Posterior vena cava (tissue), 2 donors: ENCODE data around the gene CGGBP1. TPM values are rescaled to one million over a fixed set of nuclear protein-coding genes. Genes with fewer than 3 reads are reported as not detected.
"Not testable (repeated sequence)": the region's sequence is repeated elsewhere in the genome, so short reads cannot be mapped to it uniquely, and the experiment has no call there.

ENCODE experiments used
- DNase-seq: peaks from one replicate; pipeline ENCODE4 v3.0.0-alpha.2; 2020; ENCODE audit warnings: low spot score
- intact Hi-C, 2 donors: fragments of 100-400 bp; cut with DNase I; formaldehyde crosslinking; loops; one replicate each; pipeline versions ENCODE4 v1.14.1 to v1.14.2; 2022 to 2023
- total RNA-seq, 2 donors: library from RNA; stranded (reverse); fragmentation: NEBNext Ultra II Directional; extraction: Animal tissue kit (Norgen Biotek cat#: 25700); gene quantifications; one replicate each; pipeline ENCODE4 v1.2.1, GENCODE V29; 2021
- donor health status: DM: yes; HTN: yes; CAD: no.
- donor health status: DM: yes; HTN: yes; CAD: no.

CGGBP1 gene
- total RNA-seq, 2 donors from 2014 or later: 52.7 to 58.4 TPM

DNA sequence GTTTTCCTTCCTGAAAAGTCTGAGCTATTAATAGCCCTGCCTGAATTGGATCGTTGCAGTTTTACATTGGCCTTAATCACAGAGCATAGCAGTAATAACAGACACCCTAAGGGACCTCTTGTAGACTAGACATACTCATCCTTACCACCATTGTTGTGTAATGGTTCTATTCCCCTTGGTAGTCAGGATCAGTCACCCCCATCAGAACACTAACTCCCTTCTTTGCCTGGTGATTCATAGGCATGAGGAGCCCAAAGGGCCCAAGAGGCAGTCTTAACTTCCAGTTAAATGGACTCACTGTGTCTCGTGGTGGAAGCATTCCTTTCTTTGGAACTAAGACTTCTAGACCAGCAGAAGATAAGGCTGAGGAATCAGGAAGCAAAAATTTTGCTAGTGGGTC lies 20.2 kb downstream of the CGGBP1 start:
- no peak for DNase-seq
- intact Hi-C loops: no loop called here

DNA sequence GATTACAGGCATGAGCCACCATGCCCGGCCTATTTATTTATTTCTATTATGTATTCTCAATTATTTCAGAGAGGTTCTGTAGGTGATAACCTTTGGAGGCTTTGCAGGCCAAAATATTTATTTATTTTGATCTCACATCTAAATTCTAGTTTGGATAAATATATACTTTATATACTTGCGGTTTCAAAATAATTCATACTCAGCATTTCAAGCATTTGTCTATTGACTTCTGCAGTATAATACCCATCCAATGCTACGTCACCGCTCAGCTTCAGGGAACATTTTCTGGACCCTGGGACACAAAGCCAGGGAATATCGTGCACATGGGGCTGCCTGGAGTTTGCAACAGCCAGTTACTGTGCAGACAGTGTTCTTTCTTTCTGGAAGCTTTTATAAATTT lies 22.6 kb downstream of the CGGBP1 start:
- DNase-seq: no peak
- intact Hi-C loops: no loop called here

DNA sequence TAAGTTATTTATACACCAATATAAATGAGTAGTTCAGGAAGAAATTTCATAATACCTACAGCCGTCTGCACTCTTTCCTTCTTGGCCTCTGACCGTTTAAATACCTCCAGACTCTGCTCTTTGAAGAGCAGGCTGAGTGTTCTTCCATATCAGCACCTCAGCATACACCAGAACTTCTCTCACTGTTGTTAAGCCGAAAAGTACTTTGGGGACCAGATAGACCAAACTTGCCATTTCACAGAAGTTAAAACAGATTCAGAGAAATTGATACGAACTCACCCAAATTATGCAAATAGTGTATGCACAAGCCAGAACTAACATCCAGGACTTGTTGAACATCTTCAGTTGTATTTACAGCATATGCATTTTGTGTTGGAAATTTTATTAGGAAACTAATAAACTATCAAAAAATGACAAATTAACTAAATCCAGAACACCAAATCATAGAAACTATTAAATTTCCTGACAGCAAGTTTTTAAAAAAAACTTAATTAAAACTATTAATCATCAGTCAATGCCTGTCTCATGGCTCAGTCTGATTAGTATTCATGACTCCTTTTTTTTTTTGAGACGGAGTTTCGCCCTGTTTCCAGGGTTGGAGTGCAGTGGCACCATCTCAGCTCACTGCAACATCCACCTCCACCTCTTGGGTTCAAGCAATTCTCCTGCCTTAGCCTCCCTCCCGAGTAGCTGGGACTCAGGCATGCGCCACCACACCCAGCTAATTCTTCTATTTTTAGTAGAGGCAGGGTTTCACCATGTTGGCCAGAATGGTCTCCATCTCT lies 24.1 kb downstream of the CGGBP1 start:
- no peak for DNase-seq
- intact Hi-C loops: no loop called here

DNA sequence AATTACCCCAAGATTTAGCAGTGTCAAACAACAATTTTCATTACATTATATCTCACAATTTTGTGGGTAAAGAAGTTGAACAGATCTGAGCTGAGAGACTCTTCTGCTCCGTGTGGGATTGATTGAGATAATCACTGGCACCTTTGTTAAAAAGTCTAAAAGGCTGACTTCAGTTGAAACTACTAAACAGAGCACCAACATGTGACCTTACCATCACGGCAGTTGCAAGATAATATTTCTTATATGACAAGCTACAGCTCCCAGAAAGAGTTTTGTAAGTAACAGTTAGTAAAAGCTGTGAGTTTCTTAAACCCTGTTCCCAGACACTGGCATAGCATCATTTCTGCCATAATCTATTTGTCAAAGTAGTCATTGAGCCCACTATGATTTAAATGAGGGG lies 25.0 kb downstream of the CGGBP1 start:
- intact Hi-C loops: no loop called here
- no peak for DNase-seq

DNA sequence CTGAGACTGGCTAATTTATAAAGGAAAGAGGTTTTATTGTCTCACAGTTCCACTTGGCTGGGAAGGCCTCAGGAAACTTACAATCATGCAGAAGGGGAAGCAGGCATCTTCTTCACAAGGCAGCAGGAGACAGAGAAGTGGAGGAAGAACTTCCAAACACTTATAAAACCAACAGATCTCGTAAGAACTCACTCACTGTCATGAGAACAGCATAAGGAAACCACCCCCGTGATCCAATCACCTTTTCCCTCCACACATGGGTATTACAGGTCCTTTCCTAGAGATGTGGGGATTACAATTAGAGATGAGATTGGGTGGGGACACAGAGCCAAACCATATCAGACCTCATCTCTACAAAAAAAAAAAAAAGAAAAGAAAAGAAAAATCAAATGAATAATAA lies 25.7 kb downstream of the CGGBP1 start:
- DNase-seq: no peak
- intact Hi-C loops: no loop called here

DNA sequence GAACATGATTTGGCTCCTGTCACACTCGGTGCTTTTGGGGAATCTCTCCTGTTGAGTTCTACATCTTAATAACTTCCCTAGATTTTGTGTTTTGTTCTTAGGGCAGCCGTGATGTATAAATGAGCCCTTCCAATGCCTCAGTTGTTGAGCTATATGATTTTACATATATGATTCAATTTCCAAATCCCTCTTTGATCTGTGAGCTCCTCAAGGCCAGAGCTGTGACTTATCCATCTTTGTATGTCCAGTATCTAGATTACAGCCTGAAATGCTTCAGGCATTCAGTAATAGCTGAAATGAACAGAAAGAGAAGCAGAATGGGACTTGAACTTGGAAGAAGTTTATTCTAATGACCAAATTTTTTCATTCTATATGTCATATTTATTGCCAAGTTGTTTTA lies 26.6 kb downstream of the CGGBP1 start:
- intact Hi-C loops: no loop called here

DNA sequence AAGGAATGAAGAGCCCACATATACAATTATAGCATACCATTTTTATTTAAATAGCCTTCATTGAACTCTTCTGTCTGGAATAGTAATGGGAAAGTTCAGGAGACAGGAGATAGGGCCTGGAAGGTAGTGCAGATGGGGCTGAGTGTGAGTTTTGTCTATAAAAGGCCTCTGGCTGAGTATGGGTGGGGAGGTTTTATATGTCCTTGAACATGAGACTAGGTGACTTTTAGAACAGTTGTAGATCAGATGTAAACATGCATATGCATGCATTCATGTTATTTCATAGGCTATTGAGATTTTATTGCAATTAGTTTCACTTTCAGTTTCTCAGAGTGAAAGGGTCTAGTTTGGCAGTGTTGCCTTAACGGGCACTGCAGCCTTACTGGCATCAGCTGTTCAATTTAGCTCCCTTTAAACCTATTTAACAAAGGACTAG lies 27.1 kb downstream of the CGGBP1 start:
- DNase-seq: no peak
- intact Hi-C loops: no loop called here

More for the DNA sequence above, 26.6 kb downstream of the CGGBP1 start:
- DNase-seq: no peak

DNA sequence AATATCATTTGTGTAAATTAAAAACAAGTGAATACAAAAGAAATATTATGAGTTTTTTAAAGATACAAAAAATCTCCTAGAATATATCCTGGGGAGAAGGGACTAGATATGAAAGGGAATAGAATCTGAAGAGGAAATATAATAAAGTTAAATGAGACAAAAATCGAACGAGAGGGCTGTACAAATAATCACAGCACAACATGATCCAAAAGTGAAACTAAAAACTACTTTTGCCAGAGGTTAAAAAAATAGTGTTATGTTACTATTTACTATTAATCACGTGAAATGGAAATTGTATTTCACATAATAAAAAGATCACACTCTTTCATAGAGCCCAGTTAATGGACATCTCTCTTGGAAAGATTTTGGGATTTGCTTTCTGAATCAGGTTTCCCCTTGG lies 28.6 kb downstream of the CGGBP1 start:
- intact Hi-C loops: no loop called here
- no peak for DNase-seq

DNA sequence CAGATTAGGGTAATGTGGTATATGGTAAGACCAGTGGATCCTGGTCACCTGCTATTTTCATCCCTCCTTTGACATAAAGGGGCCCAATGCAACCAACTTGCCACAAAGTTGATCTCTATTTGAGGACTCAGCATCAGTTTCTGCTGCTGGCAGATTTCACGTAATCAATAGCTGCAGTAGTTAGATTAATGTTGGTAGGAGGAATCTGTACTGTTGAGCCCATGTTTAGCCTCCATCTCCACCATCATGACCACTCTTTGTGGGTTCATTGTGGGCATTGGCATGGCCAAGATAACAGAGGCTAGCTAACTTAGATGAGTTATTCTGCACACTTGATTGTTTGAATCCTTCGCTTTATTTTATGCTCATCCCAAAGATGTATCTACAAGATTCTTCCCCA lies 29.9 kb downstream of the CGGBP1 start:
- intact Hi-C loops: no loop called here
- no peak for DNase-seq

DNA sequence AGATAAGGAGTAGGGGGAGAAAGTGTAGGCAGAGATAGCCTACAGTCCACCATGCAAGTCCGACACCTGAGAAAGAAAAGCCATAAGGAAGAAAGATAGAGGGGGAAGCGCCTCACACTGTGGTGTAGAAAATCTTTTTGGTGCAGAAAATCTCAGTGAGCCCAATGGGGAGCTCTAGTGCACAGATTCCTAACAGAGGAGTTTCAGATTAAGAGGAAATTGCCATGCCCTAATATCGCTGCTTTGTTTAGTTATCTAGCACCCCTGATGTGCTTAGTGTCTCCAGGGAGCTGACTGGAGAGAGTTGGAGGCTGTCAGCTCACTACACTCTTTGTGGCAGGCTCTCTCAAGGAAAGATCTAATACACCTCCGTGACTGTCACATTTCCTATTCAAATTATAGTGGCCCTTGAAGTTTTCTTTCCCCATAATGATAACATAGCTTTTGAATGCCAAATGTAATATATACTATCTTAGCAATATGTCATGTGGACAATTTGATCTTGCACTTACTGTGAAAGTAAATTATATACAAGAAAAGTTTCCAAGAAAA lies 33.7 kb downstream of the CGGBP1 start:
- DNase-seq: no peak
- intact Hi-C loops: no loop called here

DNA sequence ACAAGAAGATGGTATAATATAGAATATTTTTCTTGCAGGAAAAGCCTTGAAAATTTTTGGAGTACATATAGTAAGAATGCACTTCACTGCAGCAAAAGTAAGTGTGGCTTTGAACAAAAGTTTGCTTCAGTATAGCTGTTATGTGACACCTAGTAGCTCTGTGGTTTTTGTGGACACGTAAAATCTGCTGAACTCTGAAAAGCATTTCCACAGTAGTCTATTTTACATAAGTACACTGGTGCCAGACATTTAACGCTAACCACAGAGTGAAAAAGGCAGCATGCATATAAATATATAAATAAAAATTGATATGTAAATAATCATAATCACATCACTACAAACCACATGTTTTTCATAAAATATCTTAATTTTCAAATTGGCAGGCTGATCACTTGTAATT lies 39.8 kb downstream of the CGGBP1 start:
- intact Hi-C loops: no loop called here

DNA sequence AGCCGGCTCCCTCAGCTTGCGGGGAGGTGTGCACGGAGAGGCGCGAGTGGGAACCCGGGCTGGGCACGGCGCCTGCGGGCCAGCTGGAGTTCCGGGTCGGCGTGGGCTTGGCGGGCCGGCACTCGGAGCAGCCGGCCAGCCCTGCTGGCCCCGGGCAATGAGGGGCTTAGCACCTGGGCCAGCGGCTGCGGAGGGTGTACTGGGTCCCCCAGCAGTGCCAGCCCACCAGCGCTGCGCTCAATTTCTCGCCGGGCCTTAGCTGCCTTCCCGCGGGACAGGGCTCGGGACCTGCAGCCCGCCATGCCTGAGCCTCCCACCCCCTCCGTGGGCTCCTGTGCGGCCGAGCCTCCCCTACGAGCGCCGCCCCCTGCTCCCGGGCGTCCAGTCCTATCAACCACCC lies 43.1 kb downstream of the CGGBP1 start:
- DNase-seq, intact Hi-C loops: not testable (repeated sequence)

More for the DNA sequence above, 39.8 kb downstream of the CGGBP1 start:
- no peak for DNase-seq

DNA sequence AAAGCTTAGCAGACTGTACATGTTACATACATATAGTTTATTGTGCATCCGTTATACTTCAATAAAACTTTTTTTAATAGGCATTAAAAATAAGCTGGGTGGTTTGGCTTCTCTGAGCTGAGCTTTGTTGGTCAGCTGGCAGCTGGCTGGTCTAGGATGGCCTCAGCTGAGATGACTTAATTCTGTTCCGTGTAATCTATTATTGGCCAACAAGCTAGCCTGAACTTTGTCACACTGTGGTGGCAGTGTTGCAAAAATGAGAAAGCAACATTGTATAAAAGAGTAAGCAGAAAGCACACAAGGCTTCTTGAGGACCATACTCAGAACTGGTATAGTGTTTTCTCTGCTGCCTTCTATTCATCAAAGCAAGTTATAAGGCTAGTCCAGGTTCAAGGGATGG lies 45.2 kb downstream of the CGGBP1 start:
- intact Hi-C loops: loop anchor here in 1 of 2 donors (5.0 kb wide), 1 partner anchor 1104 kb away; no protein-coding TSS in a partner anchor
- no peak for DNase-seq

DNA sequence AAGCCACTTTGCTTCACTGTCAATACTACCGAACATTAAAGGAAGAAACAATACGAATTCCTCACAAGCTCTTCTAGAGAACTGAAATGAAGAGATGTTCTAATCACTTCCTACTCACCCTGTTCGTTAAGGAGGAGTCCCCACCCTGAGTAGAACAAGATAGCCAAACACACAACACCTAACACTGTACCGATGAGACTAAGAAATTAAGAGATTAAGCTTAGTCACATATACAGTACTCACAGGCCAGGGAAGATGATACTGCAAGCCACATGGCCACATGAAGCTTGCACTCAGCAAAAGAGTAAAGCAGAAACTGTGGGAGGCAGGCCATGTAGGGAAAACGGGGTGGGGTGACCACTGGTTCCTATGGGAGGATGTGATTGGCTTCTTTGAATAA lies 48.0 kb downstream of the CGGBP1 start:
- intact Hi-C loops: loop anchor here in 1 of 2 donors (5.0 kb wide), 1 partner anchor 1106 kb away; no protein-coding TSS in a partner anchor
- DNase-seq: no peak

DNA sequence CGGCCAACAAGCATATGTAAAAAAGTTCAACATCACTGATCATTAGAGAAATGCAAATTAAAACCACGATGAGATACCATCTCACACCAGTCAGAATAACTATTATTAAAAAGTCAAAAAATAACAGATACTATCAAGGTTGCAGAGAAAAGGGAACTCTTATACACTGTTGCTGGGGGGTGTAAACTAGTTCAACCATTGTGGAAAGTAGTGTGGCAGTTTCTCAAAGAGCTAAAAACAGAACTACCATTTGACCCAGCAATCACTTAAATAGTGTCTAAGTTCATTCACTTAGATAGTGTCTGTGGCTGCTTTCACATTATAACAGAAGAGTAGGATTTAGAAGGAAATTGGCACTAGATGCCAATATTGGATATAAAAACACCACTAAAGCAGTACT lies 49.7 kb downstream of the CGGBP1 start:
- intact Hi-C loops: no loop called here
- no peak for DNase-seq

DNA sequence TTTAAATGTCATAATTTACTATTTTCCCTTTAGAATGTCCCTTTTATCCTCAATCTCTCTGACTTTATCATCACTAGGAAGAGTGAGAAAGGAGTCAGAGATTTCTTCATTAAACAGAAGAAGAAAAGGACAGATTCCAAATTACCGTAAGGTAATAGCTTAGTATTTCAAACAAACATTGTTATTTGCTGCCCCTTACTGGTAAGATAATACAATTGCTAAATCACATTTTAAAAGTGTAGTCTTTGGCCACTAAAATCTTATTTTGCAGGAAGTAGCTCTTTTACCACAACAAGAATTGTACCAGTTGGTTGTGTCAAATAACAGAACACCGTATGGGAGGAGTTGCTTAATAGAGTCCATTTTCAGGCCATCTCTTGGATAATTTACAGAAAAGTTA lies 53.7 kb downstream of the CGGBP1 start:
- no peak for DNase-seq
- intact Hi-C loops: no loop called here

DNA sequence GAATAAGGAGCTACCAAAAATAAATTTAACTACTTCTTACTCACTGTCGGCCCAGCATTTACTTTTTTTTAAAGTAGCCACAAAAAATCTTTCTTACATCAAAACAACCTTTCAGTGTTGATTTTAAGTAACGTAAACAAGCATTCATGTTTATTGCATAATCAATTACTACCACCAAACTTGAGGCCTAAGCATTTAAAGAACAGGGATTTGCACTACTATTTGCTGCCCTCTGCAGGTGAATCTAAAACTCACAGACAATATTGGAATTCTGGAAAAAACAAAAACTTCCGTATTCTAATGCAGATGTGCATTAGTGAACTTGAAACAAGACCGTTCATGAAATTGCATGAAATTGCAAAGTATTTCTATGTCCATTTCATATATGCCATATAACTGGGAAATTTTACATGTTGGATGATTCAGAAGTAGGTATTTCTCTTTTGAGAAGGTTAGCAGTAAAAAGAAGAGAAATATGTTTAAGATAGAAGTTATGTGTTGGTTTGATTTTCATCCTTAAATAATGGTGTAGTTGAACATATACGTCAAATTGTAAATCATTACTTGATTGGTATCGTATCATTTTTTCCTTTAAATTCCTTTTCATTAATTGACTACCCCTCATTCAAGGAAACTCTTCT lies 55.6 kb downstream of the CGGBP1 start:
- intact Hi-C loops: no loop called here

DNA sequence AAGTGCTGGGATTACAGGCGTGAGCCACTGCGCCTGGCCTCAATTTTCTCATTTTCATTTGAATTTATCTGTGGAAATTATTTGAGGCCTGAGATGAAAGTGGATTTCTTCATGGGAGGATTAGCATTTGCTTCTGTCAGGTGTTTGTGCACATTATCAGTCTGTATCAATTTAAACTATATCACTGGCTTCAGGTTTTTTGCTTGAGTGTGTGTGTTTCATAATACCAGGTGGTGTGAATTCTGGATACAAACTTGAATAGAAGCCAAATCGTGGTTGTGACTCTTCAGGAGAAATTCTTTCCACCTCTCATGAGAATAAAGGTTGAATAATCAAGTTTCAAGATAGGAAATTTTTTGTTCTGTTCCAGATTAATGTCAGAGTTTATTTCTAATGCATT lies 56.4 kb downstream of the CGGBP1 start:
- intact Hi-C loops: no loop called here
- DNase-seq: no peak

More for the DNA sequence above, 55.6 kb downstream of the CGGBP1 start:
- DNase-seq: no peak
